CD14-positive monocyte (primary cell): ENCODE measurements around the gene TMED10. TPM values are rescaled to one million over a fixed set of nuclear protein-coding genes. Genes with fewer than 3 reads are reported as not detected.

Source experiments
- DNase-seq, 3 donors: peaks; one replicate each; pipeline ENCODE4 v3.0.0-alpha.2; 2011 to 2022
- H2AFZ ChIP-seq: 2 replicates; pipeline ENCODE4 v1.6.0; 2012; ENCODE audit warnings: mild to moderate bottlenecking, low read depth, low read length, inconsistent platforms; ENCODE audit not compliant: insufficient read depth, poor library complexity, severe bottlenecking
- H3K27ac ChIP-seq, 2 donors: 1 replicate in 1 of 2; 2 replicates in 1 of 2; pipeline ENCODE4 v1.5.1; 2012 to 2013; ENCODE audit warnings: low read length in 2 of 2, control low read depth in 1 of 2, inconsistent platforms in 1 of 2, low read depth in 1 of 2, mild to moderate bottlenecking in 1 of 2
- H3K27me3 ChIP-seq, 2 donors: one replicate each; pipeline versions ENCODE4 v1.6.0 to v1.6.1; 2011 to 2013; ENCODE audit warnings: low read length in 2 of 2; ENCODE audit not compliant: control insufficient read depth in 2 of 2, insufficient read depth in 2 of 2
- H3K36me3 ChIP-seq, 2 donors: replicated peaks in 1 of 2; 1 replicate in 1 of 2; 2 replicates in 1 of 2; pipeline versions ENCODE4 v1.5.1 to v1.6.1; 2012 to 2013; ENCODE audit warnings: low read length in 2 of 2, control low read depth in 1 of 2, inconsistent platforms in 1 of 2, mild to moderate bottlenecking in 1 of 2; ENCODE audit not compliant: insufficient read depth in 2 of 2, control insufficient read depth in 1 of 2
- H3K4me1 ChIP-seq, 2 donors: 1 replicate in 1 of 2; 2 replicates in 1 of 2; pipeline versions ENCODE4 v1.5.1 to v1.6.1; 2012 to 2013; ENCODE audit warnings: low read length in 2 of 2, control low read depth in 1 of 2, inconsistent platforms in 1 of 2, mild to moderate bottlenecking in 1 of 2, moderate library complexity in 1 of 2; ENCODE audit not compliant: insufficient read depth in 2 of 2, control insufficient read depth in 1 of 2
- H3K4me2 ChIP-seq: replicated peaks from 2 replicates; pipeline ENCODE3; 2012; ENCODE audit warnings: low read length, moderate library complexity, mild to moderate bottlenecking; ENCODE audit not compliant: poor library complexity, severe bottlenecking; ENCODE audit errors: extremely low read depth
- H3K4me3 ChIP-seq, 3 experiments: fragments of 200-600 bp in 1 of 3; sonication (generic) in 1 of 3; replicated peaks in 1 of 3; 1 replicate in 2 of 3; 2 replicates in 1 of 3; pipeline ENCODE4 v1.5.1; 2011 to 2013; ENCODE audit warnings: low read length in 3 of 3, mild to moderate bottlenecking in 3 of 3, control low read depth in 2 of 3, low read depth in 2 of 3, inconsistent platforms in 1 of 3, moderate library complexity in 1 of 3
- H3K79me2 ChIP-seq: 2 replicates; pipeline ENCODE4 v1.6.0; 2012; ENCODE audit warnings: mild to moderate bottlenecking, control low read depth, inconsistent platforms, low read length, moderate library complexity; ENCODE audit not compliant: insufficient read depth
- H3K9ac ChIP-seq: 2 replicates; pipeline ENCODE4 v1.6.0; 2017; ENCODE audit warnings: low read length, mild to moderate bottlenecking; ENCODE audit not compliant: insufficient read depth, poor library complexity, severe bottlenecking
- H3K9me3 ChIP-seq, 2 donors: replicated peaks in 1 of 2; 1 replicate in 1 of 2; 2 replicates in 1 of 2; pipeline versions ENCODE4 v1.5.1 to v1.6.1; 2012 to 2013; ENCODE audit warnings: low read length in 2 of 2, control low read depth in 1 of 2; ENCODE audit not compliant: control insufficient read depth in 1 of 2, insufficient read depth in 1 of 2
- H4K20me1 ChIP-seq: 2 replicates; pipeline ENCODE4 v1.6.0; 2012; ENCODE audit warnings: mild to moderate bottlenecking, low read length, control low read depth, moderate library complexity; ENCODE audit not compliant: insufficient read depth
- H3K27ac Mint-ChIP-seq, 7 donors: one replicate each; pipeline ENCODE4 v1.8.0; 2020; ENCODE audit warnings: mild to moderate bottlenecking in 7 of 7, mixed read lengths in 7 of 7, moderate library complexity in 6 of 7, inconsistent platforms in 2 of 7
- H3K27me3 Mint-ChIP-seq, 3 donors: one replicate each; pipeline ENCODE4 v1.8.0; 2021 to 2022; ENCODE audit warnings: low read depth in 3 of 3, mild to moderate bottlenecking in 3 of 3, mixed read lengths in 3 of 3, moderate library complexity in 3 of 3, inconsistent platforms in 1 of 3
- H3K36me3 Mint-ChIP-seq, 2 donors: one replicate each; pipeline ENCODE4 v1.8.0; 2020; ENCODE audit warnings: mixed read lengths in 2 of 2, inconsistent platforms in 1 of 2, mild to moderate bottlenecking in 1 of 2
- H3K4me1 Mint-ChIP-seq: one replicate; pipeline ENCODE4 v1.8.0; 2020; ENCODE audit warnings: mild to moderate bottlenecking, mixed read lengths
- H3K4me3 Mint-ChIP-seq, 2 donors: one replicate each; pipeline ENCODE4 v1.8.0; 2020; ENCODE audit warnings: mild to moderate bottlenecking in 2 of 2, mixed read lengths in 2 of 2, moderate library complexity in 1 of 2
- H3K9me3 Mint-ChIP-seq, 7 donors: one replicate each; pipeline ENCODE4 v1.8.0; 2020 to 2022; ENCODE audit warnings: mixed read lengths in 7 of 7, mild to moderate bottlenecking in 6 of 7, moderate library complexity in 6 of 7, inconsistent platforms in 2 of 7
- WGBS: methylation state at CpG from one replicate; pipeline ENCODE4 v1.1.5; 2013; ENCODE audit warnings: missing lambda C conversion rate; ENCODE audit not compliant: insufficient coverage; 5-methylcytosine and 5-hydroxymethylcytosine counted together
- intact Hi-C, 2 donors: fragments of 100-400 bp; cut with micrococcal nuclease; formaldehyde crosslinking; loops; one replicate each; pipeline versions ENCODE4 v1.15.0 to v1.15.1; 2023
- polyA plus RNA-seq, 3 donors: library from polyadenylated mRNA; depleted of rRNA in 1 of 3; unstranded in 2 of 3; stranded (reverse) in 1 of 3; fragments of 300-500 nt in 2 of 3; fragments of >200 nt in 1 of 3; fragmentation: Illumina TruSeq in 2 of 3; gene quantifications; 1 replicate in 2 of 3; 2 replicates in 1 of 3; pipeline ENCODE4 v1.2.3, GENCODE V29; 2012 to 2021
- TF ChIP-seq, protein P1 (sequence below): fragments of 200-600 bp; IDR thresholded peaks from one replicate; pipeline ENCODE4 v1.8.0; 2022; ENCODE audit warnings: antibody characterized with exemption, mild to moderate bottlenecking

The TMED10 gene
- polyA plus RNA-seq, 3 donors: 98.5 to 243 (median 233) TPM

DNA sequence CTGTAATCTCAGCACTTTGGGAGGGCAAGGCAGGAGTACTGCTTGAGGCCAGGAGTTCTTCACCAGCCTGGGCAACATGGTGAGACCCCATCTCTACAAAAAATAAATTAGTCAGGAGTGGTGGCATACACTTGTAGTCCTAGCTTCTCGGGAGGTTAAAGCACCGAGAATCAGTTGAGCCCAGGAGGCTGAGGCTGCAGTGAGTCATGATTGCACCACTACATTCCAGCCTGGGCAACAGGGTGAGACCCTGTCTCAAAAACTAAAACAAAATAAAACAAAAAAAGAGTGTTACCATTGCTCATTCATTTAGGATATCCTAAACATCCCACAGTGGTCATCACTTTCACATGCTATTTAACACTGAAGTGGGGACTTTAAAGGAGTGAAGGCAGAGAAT lies 57.4 kb downstream of the TMED10 start:
- H3K27ac Mint-ChIP-seq: peak overlapping the region in 2 of 7 donors; percentile 25 to 52
- WGBS: no CpG with 5 or more reads among the region's 2 CpGs
- H3K4me3 Mint-ChIP-seq: no peak overlapping the region
- Histone ChIP-seq H2AFZ (no peak overlapping the region), H3K79me2 (peaks cover 15% of the 10 kb centered on the region), H3K4me1 (peaks cover 30 to 32% of the 10 kb centered on the region in 2 donors), H3K9ac (no peak overlapping the region), H3K36me3 (peaks cover 52 to 58% of the 10 kb centered on the region in 2 donors), H3K27ac (peak overlapping the region in 1 of 2 donors; percentile 78), H3K4me3 (no peak overlapping the region), H4K20me1 (no peaks in the 10 kb centered on the region), H3K27me3 (no peaks in the 10 kb centered on the region), H3K9me3 (no peaks in the 10 kb centered on the region), H3K4me2 (no peak overlapping the region)
- TF ChIP-seq, protein P1, sequence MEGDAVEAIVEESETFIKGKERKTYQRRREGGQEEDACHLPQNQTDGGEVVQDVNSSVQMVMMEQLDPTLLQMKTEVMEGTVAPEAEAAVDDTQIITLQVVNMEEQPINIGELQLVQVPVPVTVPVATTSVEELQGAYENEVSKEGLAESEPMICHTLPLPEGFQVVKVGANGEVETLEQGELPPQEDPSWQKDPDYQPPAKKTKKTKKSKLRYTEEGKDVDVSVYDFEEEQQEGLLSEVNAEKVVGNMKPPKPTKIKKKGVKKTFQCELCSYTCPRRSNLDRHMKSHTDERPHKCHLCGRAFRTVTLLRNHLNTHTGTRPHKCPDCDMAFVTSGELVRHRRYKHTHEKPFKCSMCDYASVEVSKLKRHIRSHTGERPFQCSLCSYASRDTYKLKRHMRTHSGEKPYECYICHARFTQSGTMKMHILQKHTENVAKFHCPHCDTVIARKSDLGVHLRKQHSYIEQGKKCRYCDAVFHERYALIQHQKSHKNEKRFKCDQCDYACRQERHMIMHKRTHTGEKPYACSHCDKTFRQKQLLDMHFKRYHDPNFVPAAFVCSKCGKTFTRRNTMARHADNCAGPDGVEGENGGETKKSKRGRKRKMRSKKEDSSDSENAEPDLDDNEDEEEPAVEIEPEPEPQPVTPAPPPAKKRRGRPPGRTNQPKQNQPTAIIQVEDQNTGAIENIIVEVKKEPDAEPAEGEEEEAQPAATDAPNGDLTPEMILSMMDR: no peak
- intact Hi-C loops: no loop called here
- H3K36me3 Mint-ChIP-seq: peaks cover 51 to 52% of the 10 kb centered on the region in 2 donors
- H3K4me1 Mint-ChIP-seq: peaks cover 34% of the 10 kb centered on the region
- H3K27me3 Mint-ChIP-seq: peaks cover 0 to 1% (median 0%) of the 10 kb centered on the region in 3 donors
- no peaks in the 10 kb centered on the region for H3K9me3 Mint-ChIP-seq
- DNase-seq: peak in 1 of 3 donors; percentile 7

DNA sequence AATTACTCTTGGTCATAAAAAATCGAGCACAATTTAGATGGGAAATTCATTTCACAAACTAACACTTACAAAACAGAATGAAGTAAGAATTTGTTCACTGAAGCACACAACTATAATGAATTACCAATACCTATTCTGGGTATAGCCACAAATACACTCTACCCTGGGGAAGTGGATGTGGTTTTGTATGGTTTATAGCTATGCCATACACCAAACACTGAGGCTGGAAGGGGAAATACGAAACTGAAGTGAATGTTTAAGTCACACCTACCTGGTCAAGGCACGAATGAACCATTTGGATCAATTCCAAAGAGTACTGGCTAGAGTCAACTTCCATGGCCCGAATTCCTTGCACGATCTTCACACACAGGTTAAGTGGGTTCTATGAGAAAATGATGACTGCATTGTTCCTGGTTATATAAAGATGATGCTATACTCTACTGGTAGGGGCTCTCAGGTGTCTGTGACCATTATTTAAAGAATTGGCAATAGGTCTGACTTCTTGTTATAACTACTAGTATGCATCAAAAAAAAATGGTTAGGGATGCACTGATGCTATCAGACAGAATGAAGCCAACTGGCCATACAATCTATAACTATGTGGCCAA lies 62.4 kb downstream of the TMED10 start:
- H3K27me3 Mint-ChIP-seq: no peaks in the 10 kb centered on the region
- no peak for DNase-seq
- Histone ChIP-seq H3K4me3 (no peak overlapping the region), H3K4me2 (no peak overlapping the region), H3K9me3 (no peaks in the 10 kb centered on the region), H3K4me1 (no peaks in the 10 kb centered on the region), H3K27me3 (no peaks in the 10 kb centered on the region), H3K9ac (no peak overlapping the region), H4K20me1 (no peaks in the 10 kb centered on the region), H3K36me3 (peaks cover 97 to 100% of the 10 kb centered on the region in 2 donors), H3K27ac (no peak overlapping the region), H2AFZ (no peak overlapping the region), H3K79me2 (no peaks in the 10 kb centered on the region)
- TF ChIP-seq, protein P1: no peak
- H3K4me3 Mint-ChIP-seq: no peak overlapping the region
- peaks cover 82 to 92% of the 10 kb centered on the region in 2 donors for H3K36me3 Mint-ChIP-seq
- intact Hi-C loops: no loop called here
- WGBS: no CpG with 5 or more reads among the region's 5 CpGs
- H3K27ac Mint-ChIP-seq: no peak overlapping the region
- no peaks in the 10 kb centered on the region for H3K9me3 Mint-ChIP-seq
- peaks cover 2% of the 10 kb centered on the region for H3K4me1 Mint-ChIP-seq
